HG03432 (cell line): Measurements from ENCODE around the gene CCDC180.
"Not testable (repeated sequence)": the region's sequence is repeated elsewhere in the genome, so short reads cannot be mapped to it uniquely, and the experiment has no call there.

Source experiments
- ATAC-seq: cut with Tn5 transposase; IDR thresholded peaks from one replicate; pipeline ENCODE4 v1.9.1; 2021; ENCODE audit warnings: mild to moderate bottlenecking, moderate library complexity; ENCODE audit not compliant: unreplicated experiment

CCDC180 gene

GRCh38 chr9:97310023-97310422 lies 2.6 kb downstream of the CCDC180 start:
- ATAC-seq: no peak

GRCh38 chr9:97310896-97311295 lies 3.4 kb downstream of the CCDC180 start:
- ATAC-seq: no peak

- no peak for ATAC-seq
These were observed 4.5 kb downstream of the CCDC180 start for GRCh38 chr9:97311798-97312500.

GRCh38 chr9:97312556-97312955 lies 5.1 kb downstream of the CCDC180 start:
- ATAC-seq: no peak

- no peak for ATAC-seq
These were observed 5.8 kb downstream of the CCDC180 start for GRCh38 chr9:97313243-97313642.

- ATAC-seq: no peak
These were observed 6.3 kb downstream of the CCDC180 start for GRCh38 chr9:97313746-97314145.

GRCh38 chr9:97314503-97314902 lies 7.0 kb downstream of the CCDC180 start:
- no peak for ATAC-seq

GRCh38 chr9:97315550-97315949 lies 8.1 kb downstream of the CCDC180 start:
- no peak for ATAC-seq

- no peak for ATAC-seq
These were observed 9.4 kb downstream of the CCDC180 start for GRCh38 chr9:97316904-97317303.

GRCh38 chr9:97318433-97318832 lies 11.0 kb downstream of the CCDC180 start:
- ATAC-seq: no peak

- ATAC-seq: no peak
These were observed 11.9 kb downstream of the CCDC180 start for GRCh38 chr9:97319395-97319794.

GRCh38 chr9:97320080-97320642 lies 12.7 kb downstream of the CCDC180 start:
- no peak for ATAC-seq

GRCh38 chr9:97321251-97321650 lies 13.8 kb downstream of the CCDC180 start:
- ATAC-seq: no peak

GRCh38 chr9:97321691-97322090 lies 14.2 kb downstream of the CCDC180 start:
- ATAC-seq: no peak

GRCh38 chr9:97322105-97322504 lies 14.6 kb downstream of the CCDC180 start:
- no peak for ATAC-seq

GRCh38 chr9:97324954-97325353 lies 17.5 kb downstream of the CCDC180 start:
- ATAC-seq: no peak

GRCh38 chr9:97327562-97327961 lies 20.1 kb downstream of the CCDC180 start:
- no peak for ATAC-seq

- no peak for ATAC-seq
These were observed 25.5 kb downstream of the CCDC180 start for GRCh38 chr9:97332993-97333392.

- not testable (repeated sequence) for ATAC-seq
These were observed 28.2 kb downstream of the CCDC180 start for GRCh38 chr9:97335622-97336021.

GRCh38 chr9:97348871-97349270 lies 41.4 kb downstream of the CCDC180 start:
- no peak for ATAC-seq

- no peak for ATAC-seq
These were observed 41.9 kb downstream of the CCDC180 start for GRCh38 chr9:97349400-97349799.

GRCh38 chr9:97354637-97355036 lies 47.2 kb downstream of the CCDC180 start:
- no peak for ATAC-seq

GRCh38 chr9:97357056-97357455 lies 49.6 kb downstream of the CCDC180 start:
- no peak for ATAC-seq
